Colonic mucosa (tissue), 4 donors: ENCODE data around the gene OSBPL6. TPM values are rescaled to one million over a fixed set of nuclear protein-coding genes. Genes with fewer than 3 reads are reported as not detected.
"Not testable (repeated sequence)": the region's sequence is repeated elsewhere in the genome, so short reads cannot be mapped to it uniquely, and the experiment has no call there.

ENCODE experiments used
- DNase-seq: peaks from one replicate; pipeline ENCODE4 v3.0.0-alpha.2; 2020
- H3K27ac ChIP-seq: fragments of 200-600 bp; one replicate; pipeline ENCODE4 v1.8.0; 2021
- H3K27me3 ChIP-seq: fragments of 200-600 bp; one replicate; pipeline ENCODE4 v1.8.0; 2021
- H3K36me3 ChIP-seq: fragments of 200-600 bp; one replicate; pipeline ENCODE4 v1.8.0; 2021
- H3K4me1 ChIP-seq: fragments of 200-600 bp; one replicate; pipeline ENCODE4 v1.8.0; 2021; ENCODE audit warnings: mild to moderate bottlenecking
- H3K4me3 ChIP-seq: fragments of 200-600 bp; one replicate; pipeline ENCODE4 v1.8.0; 2021
- H3K9ac ChIP-seq, 2 donors: one replicate each; pipeline ENCODE4 v1.7.0; 2013; ENCODE audit warnings: control low read depth in 2 of 2, low read depth in 2 of 2, low read length in 2 of 2
- H3K9me3 ChIP-seq: fragments of 200-600 bp; one replicate; pipeline ENCODE4 v1.8.0; 2021
- intact Hi-C: fragments of 100-400 bp; cut with DNase I; formaldehyde crosslinking; loops from one replicate; pipeline ENCODE4 v1.14.1; 2022
- total RNA-seq, 2 donors: library from RNA; stranded (reverse); fragmentation: NEBNext Ultra II Directional in 1 of 2; extraction: Animal tissue kit (Norgen Biotek cat#: 25700) in 1 of 2; gene quantifications; one replicate each; pipeline ENCODE4 v1.2.1, GENCODE V29; 2021
- TF ChIP-seq, protein P1 (sequence below): fragments of 200-600 bp; IDR thresholded peaks from one replicate; pipeline ENCODE4 v1.8.0; 2022; ENCODE audit warnings: antibody characterized with exemption, mild to moderate bottlenecking
- donor health status: healthy.
- donor health status: DM: no; HTN: no; CAD: no.
- donor health status: DM: no; HTN: no; CAD: no.

Gene OSBPL6
- total RNA-seq, 2 donors from 2014 or later = 0.58 to 0.72 TPM

- Histone ChIP-seq H3K36me3 (no peaks in the 10 kb centered on the region), H3K4me1 (no peaks in the 10 kb centered on the region), H3K4me3 (no peak overlapping the region), H3K9ac (no peak overlapping the region), H3K9me3 (no peaks in the 10 kb centered on the region), H3K27me3 (no peaks in the 10 kb centered on the region), H3K27ac (no peak overlapping the region)
- intact Hi-C loops = no loop called here
- TF ChIP-seq, protein P1, sequence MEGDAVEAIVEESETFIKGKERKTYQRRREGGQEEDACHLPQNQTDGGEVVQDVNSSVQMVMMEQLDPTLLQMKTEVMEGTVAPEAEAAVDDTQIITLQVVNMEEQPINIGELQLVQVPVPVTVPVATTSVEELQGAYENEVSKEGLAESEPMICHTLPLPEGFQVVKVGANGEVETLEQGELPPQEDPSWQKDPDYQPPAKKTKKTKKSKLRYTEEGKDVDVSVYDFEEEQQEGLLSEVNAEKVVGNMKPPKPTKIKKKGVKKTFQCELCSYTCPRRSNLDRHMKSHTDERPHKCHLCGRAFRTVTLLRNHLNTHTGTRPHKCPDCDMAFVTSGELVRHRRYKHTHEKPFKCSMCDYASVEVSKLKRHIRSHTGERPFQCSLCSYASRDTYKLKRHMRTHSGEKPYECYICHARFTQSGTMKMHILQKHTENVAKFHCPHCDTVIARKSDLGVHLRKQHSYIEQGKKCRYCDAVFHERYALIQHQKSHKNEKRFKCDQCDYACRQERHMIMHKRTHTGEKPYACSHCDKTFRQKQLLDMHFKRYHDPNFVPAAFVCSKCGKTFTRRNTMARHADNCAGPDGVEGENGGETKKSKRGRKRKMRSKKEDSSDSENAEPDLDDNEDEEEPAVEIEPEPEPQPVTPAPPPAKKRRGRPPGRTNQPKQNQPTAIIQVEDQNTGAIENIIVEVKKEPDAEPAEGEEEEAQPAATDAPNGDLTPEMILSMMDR = no peak
- DNase-seq = no peak
These were observed 127.8 kb downstream of the OSBPL6 start for GRCh38 chr2:178322068-178322467.

- H3K4me1 ChIP-seq, H3K4me3 ChIP-seq, DNase-seq, H3K9me3 ChIP-seq, H3K27ac ChIP-seq, intact Hi-C loops, H3K36me3 ChIP-seq, H3K9ac ChIP-seq, H3K27me3 ChIP-seq: not testable (repeated sequence)
These were observed 129.0 kb downstream of the OSBPL6 start for GRCh38 chr2:178323331-178323730.

DNA sequence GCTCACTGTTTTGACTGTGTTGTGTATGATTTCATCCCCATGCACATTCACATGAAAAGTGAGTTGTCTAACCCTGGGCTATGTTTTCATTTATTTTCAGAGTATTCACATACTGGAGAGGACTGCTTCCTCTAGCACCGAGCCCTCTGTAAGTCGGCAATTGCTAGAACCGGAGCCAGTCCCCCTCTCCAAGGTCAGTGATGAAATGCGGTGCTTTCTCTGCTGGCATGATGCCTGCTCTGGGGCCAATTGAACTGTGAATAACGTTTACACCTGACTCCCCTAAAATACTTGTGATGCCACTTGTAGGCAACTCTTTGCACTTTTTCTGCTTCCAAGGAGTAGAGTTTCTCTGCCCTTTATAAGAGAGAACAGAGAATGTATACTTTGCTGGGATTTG lies 129.8 kb downstream of the OSBPL6 start:
- no peaks in the 10 kb centered on the region for H3K36me3 ChIP-seq
- intact Hi-C loops = no loop called here
- H3K4me1 ChIP-seq = no peaks in the 10 kb centered on the region
- H3K4me3 ChIP-seq = no peak overlapping the region
- no peak overlapping the region for H3K9ac ChIP-seq
- no peak for DNase-seq
- TF ChIP-seq, protein P1 = no peak
- no peaks in the 10 kb centered on the region for H3K27me3 ChIP-seq
- no peaks in the 10 kb centered on the region for H3K9me3 ChIP-seq
- no peak overlapping the region for H3K27ac ChIP-seq

DNA sequence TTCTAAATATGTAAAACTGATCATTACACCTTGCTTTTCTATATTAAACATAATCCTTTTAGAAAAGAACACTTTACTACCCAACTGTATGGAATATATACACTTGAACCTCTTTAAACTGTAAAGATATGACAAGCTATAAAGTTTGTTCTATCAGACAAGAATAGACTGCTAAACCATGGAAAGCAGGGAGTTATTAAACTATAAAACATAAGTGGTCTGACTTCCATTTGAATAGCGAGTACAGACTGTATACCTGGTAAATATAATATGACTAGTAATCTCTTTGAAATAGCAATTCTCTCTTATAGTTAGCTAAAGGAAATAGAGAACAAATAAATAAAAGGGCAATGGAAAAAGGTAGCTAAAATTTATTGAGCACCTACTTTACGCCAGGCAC lies 131.0 kb downstream of the OSBPL6 start:
- H3K4me1 ChIP-seq = no peaks in the 10 kb centered on the region
- no peaks in the 10 kb centered on the region for H3K9me3 ChIP-seq
- H3K9ac ChIP-seq = no peak overlapping the region
- no peaks in the 10 kb centered on the region for H3K36me3 ChIP-seq
- no peak overlapping the region for H3K27ac ChIP-seq
- DNase-seq = no peak
- no peaks in the 10 kb centered on the region for H3K27me3 ChIP-seq
- intact Hi-C loops = no loop called here
- H3K4me3 ChIP-seq = no peak overlapping the region
- TF ChIP-seq, protein P1 = no peak

GRCh38 chr2:178327516-178327915 lies 133.2 kb downstream of the OSBPL6 start:
- Histone ChIP-seq H3K27me3 (no peaks in the 10 kb centered on the region), H3K9ac (no peak overlapping the region), H3K27ac (no peak overlapping the region), H3K4me3 (no peak overlapping the region), H3K4me1 (no peaks in the 10 kb centered on the region), H3K36me3 (no peaks in the 10 kb centered on the region), H3K9me3 (no peaks in the 10 kb centered on the region)
- TF ChIP-seq, protein P1 = no peak
- DNase-seq = no peak
- intact Hi-C loops = no loop called here

DNA sequence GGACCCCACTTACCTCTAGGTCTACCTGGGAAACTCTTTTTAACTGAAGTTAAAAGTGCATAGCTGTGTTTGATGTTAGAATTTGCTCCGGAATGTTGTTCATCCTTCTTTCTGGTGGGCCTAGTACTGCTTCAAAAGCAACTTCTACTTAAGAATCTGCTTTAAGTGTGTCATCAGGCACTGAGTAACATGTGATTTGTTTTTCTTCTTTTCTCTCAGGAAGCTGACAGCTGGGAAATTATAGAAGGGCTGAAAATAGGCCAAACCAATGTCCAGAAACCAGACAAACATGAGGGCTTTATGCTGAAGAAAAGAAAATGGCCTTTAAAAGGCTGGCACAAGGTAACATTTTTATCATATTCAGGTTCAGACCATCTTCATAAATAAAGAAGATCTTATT lies 133.7 kb downstream of the OSBPL6 start:
- Histone ChIP-seq H3K4me1 (no peaks in the 10 kb centered on the region), H3K4me3 (no peak overlapping the region), H3K9ac (no peak overlapping the region), H3K27me3 (no peaks in the 10 kb centered on the region), H3K27ac (no peak overlapping the region), H3K9me3 (no peaks in the 10 kb centered on the region), H3K36me3 (no peaks in the 10 kb centered on the region)
- DNase-seq = no peak
- TF ChIP-seq, protein P1 = no peak
- intact Hi-C loops = no loop called here
